HCT116 (cell line): Measurements from ENCODE around the gene DBN1. TPM values are rescaled to one million over a fixed set of nuclear protein-coding genes. Genes with fewer than 3 reads are reported as not detected.
A peak's percentile ranks its signal among the peaks of the same experiment; 100 is the strongest.

ENCODE experiments used
- ATAC-seq: fragments of 200-7000 bp; cut with Tn5 transposase; 2 replicates; pipeline ENCODE4 v1.9.1; 2020; ENCODE audit warnings: mild to moderate bottlenecking, moderate library complexity
- BruUV-seq: library from RNA; stranded (reverse); fragments of 400-500 nt; replicated peaks from 2 replicates; lab custom pipeline; 2021; lab: Mats Ljungman, UMichigan
- CTCF ChIA-PET: fragments of 300-600 bp; sonication (Branson Sonifier 250); formaldehyde crosslinking; loops from one replicate; lab custom pipeline; 2021; ENCODE audit warnings: antibody characterized with exemption; lab: Charles Lee
- POLR2A ChIA-PET: fragments of 300-600, 350-600 bp; sonication (Branson Sonifier 250); formaldehyde crosslinking; loops from one replicate; lab custom pipeline; 2021; ENCODE audit warnings: antibody characterized with exemption; lab: Charles Lee
- RAD21 ChIA-PET, 2 experiments: fragments of 300-600 bp; sonication (Branson Sonifier 250); formaldehyde crosslinking; loops; one replicate each; lab custom pipeline; 2023; ENCODE audit warnings: low total read pairs in 2 of 2; ENCODE audit not compliant: uncharacterized antibody in 2 of 2, unreplicated experiment in 2 of 2, low non-redundant PET in 1 of 2; lab: Charles Lee
- DNase-seq: peaks from one replicate; pipeline ENCODE4 v3.0.0-alpha.2; 2010; ENCODE audit warnings: low read depth, low spot score
- H2AFZ ChIP-seq: fragments of 200-600 bp; shearing (Covaris generic), sonication (generic); 2 replicates; pipeline ENCODE4 v1.6.1; 2017; ENCODE audit warnings: low read depth, mixed run types, mixed read lengths, antibody characterized with exemption, low read length; ENCODE audit not compliant: poor library complexity, severe bottlenecking
- H3K27ac ChIP-seq: 2 replicates; pipeline ENCODE4 v1.5.1; 2012; ENCODE audit warnings: low read depth, low read length
- H3K27me3 ChIP-seq: fragments of 200-600 bp; sonication (generic); 2 replicates; pipeline ENCODE4 v1.6.1; 2016; ENCODE audit warnings: mixed run types, low read length, mixed read lengths; ENCODE audit not compliant: insufficient read depth
- H3K36me3 ChIP-seq, 2 experiments: fragments of 200-500 bp in 1 of 2; fragments of 200-600 bp in 1 of 2; sonication (Bioruptor generic) in 1 of 2; sonication (generic) in 1 of 2; 2 replicates each; pipeline versions ENCODE4 v1.5.1 to v1.6.1; 2014 to 2016; ENCODE audit warnings: low read length in 2 of 2, inconsistent platforms in 1 of 2, mixed read lengths in 1 of 2, mixed run types in 1 of 2; ENCODE audit not compliant: insufficient read depth in 2 of 2, control insufficient read depth in 1 of 2
- H3K4me1 ChIP-seq, 2 experiments: fragments of 200-600 bp in 1 of 2; sonication (generic) in 1 of 2; 2 replicates each; pipeline versions ENCODE4 v1.5.1 to v1.6.1; 2012 to 2017; ENCODE audit warnings: low read length in 2 of 2, inconsistent platforms in 1 of 2, mild to moderate bottlenecking in 1 of 2, mixed read lengths in 1 of 2, mixed run types in 1 of 2, moderate library complexity in 1 of 2; ENCODE audit not compliant: insufficient read depth in 2 of 2, control insufficient read depth in 1 of 2
- H3K4me2 ChIP-seq: fragments of 200-600 bp; sonication (generic); 2 replicates; pipeline ENCODE4 v1.6.1; 2017; ENCODE audit warnings: mixed run types, low read length, mixed read lengths
- H3K4me3 ChIP-seq, 2 experiments: fragments of 200-600 bp in 1 of 2; sonication (generic) in 1 of 2; replicated peaks in 1 of 2; 2 replicates each; pipeline ENCODE4 v1.5.1; 2011 to 2016; ENCODE audit warnings: low read length in 2 of 2, control low read depth in 1 of 2, low read depth in 1 of 2, mild to moderate bottlenecking in 1 of 2, mixed read lengths in 1 of 2, mixed run types in 1 of 2
- H3K79me2 ChIP-seq: fragments of 200-600 bp; sonication (generic); 2 replicates; pipeline ENCODE4 v1.6.1; 2017; ENCODE audit warnings: mild to moderate bottlenecking, mixed run types, low read length, moderate library complexity, mixed read lengths; ENCODE audit not compliant: insufficient read depth
- H3K9ac ChIP-seq: fragments of 200-600 bp; sonication (generic); 2 replicates; pipeline ENCODE4 v1.6.1; 2016; ENCODE audit warnings: low read length, mixed read lengths
- H3K9me2 ChIP-seq: fragments of 200-600 bp; sonication (generic), shearing (Covaris generic); 2 replicates; pipeline ENCODE4 v1.6.1; 2017; ENCODE audit warnings: mixed run types, mild to moderate bottlenecking, moderate library complexity; ENCODE audit not compliant: insufficient read depth
- H3K9me3 ChIP-seq, 2 experiments: fragments of 200-500 bp in 1 of 2; fragments of 200-600 bp in 1 of 2; sonication (Bioruptor generic) in 1 of 2; sonication (generic) in 1 of 2; 2 replicates each; pipeline ENCODE4 v1.6.1; 2014 to 2017; ENCODE audit warnings: low read length in 2 of 2, mixed read lengths in 2 of 2, inconsistent platforms in 1 of 2, low read depth in 1 of 2, mild to moderate bottlenecking in 1 of 2, mixed run types in 1 of 2, moderate library complexity in 1 of 2; ENCODE audit not compliant: control insufficient read depth in 1 of 2, insufficient read depth in 1 of 2
- H4K20me1 ChIP-seq: fragments of 200-600 bp; sonication (generic), shearing (Covaris generic); 2 replicates; pipeline ENCODE4 v1.6.1; 2017; ENCODE audit warnings: mixed run types, mild to moderate bottlenecking, moderate library complexity; ENCODE audit not compliant: insufficient read depth
- ATF3 ChIP-seq: IDR thresholded peaks from 2 replicates; pipeline ENCODE4 v1.6.1; 2012
- CBX3 ChIP-seq: IDR thresholded peaks from 2 replicates; pipeline ENCODE4 v1.6.1; 2012; ENCODE audit warnings: low read depth
- CEBPB ChIP-seq: IDR thresholded peaks from 2 replicates; pipeline ENCODE4 v1.6.1; 2012; ENCODE audit warnings: low read depth
- CTCF ChIP-seq, 3 experiments: fragments of 200-600 bp in 1 of 3; sonication (generic) in 1 of 3; IDR thresholded peaks in 2 of 3; conservative IDR thresholded peaks in 1 of 3; 2 replicates each; pipeline ENCODE4 v1.5.1; 2012 to 2017; ENCODE audit warnings: low read depth in 2 of 3, low read length in 2 of 3, antibody characterized with exemption in 1 of 3, borderline replicate concordance in 1 of 3, control low read depth in 1 of 3, mild to moderate bottlenecking in 1 of 3, mixed read lengths in 1 of 3, mixed run types in 1 of 3, moderate library complexity in 1 of 3; ENCODE audit not compliant: insufficient read depth in 1 of 3
- EGR1 ChIP-seq: IDR thresholded peaks from 2 replicates; pipeline ENCODE4 v1.6.1; 2012; ENCODE audit warnings: low read depth
- ELF1 ChIP-seq: IDR thresholded peaks from 2 replicates; pipeline ENCODE4 v1.6.1; 2012; ENCODE audit warnings: low read depth, borderline replicate concordance
- EZH2 ChIP-seq: fragments of 200-600 bp; sonication (generic); IDR thresholded peaks from 2 replicates; pipeline ENCODE4 v1.6.1; 2017; ENCODE audit warnings: antibody characterized with exemption, mixed run types
- EZH2phosphoT487 ChIP-seq: fragments of 200-600 bp; IDR thresholded peaks from 2 replicates; pipeline ENCODE4 v1.6.1; 2018; ENCODE audit warnings: antibody characterized with exemption, borderline replicate concordance
- FOSL1 ChIP-seq: IDR thresholded peaks from 2 replicates; pipeline ENCODE4 v1.6.1; 2012; ENCODE audit warnings: low read depth
- JUND ChIP-seq: IDR thresholded peaks from 2 replicates; pipeline ENCODE4 v1.6.1; 2012
- MAX ChIP-seq: IDR thresholded peaks from 2 replicates; pipeline ENCODE4 v1.6.1; 2012
- POLR2A ChIP-seq: IDR thresholded peaks from 2 replicates; pipeline ENCODE4 v1.7.0; 2011; ENCODE audit warnings: borderline replicate concordance; ENCODE audit not compliant: insufficient read depth, insufficient read length; ENCODE audit errors: extremely low read depth
- POLR2AphosphoS5 ChIP-seq: IDR thresholded peaks from 2 replicates; pipeline ENCODE4 v1.6.1; 2011; ENCODE audit warnings: mild to moderate bottlenecking, low read depth, low read length, moderate library complexity
- SIN3A ChIP-seq: IDR thresholded peaks from 2 replicates; pipeline ENCODE4 v1.6.1; 2012; ENCODE audit warnings: low read depth
- SP1 ChIP-seq: IDR thresholded peaks from 2 replicates; pipeline ENCODE4 v1.6.1; 2012; ENCODE audit warnings: low read depth
- SRF ChIP-seq: IDR thresholded peaks from 2 replicates; pipeline ENCODE4 v1.6.1; 2012; ENCODE audit warnings: low read depth
- TCF7L2 ChIP-seq: IDR thresholded peaks from 2 replicates; pipeline ENCODE4 v1.7.0; 2011; ENCODE audit warnings: borderline replicate concordance, inconsistent platforms; ENCODE audit not compliant: insufficient read depth, insufficient read length; ENCODE audit errors: extremely low read depth
- ZFX ChIP-seq: fragments of 450-650 bp; IDR thresholded peaks from 2 replicates; pipeline ENCODE4 v1.6.1; 2017
- intact Hi-C: fragments of 100-400 bp; cut with micrococcal nuclease; formaldehyde crosslinking; loops from 2 replicates; pipeline ENCODE4 v1.10.0; 2022
- total RNA-seq: library from RNA; stranded (reverse); gene quantifications from one replicate; pipeline ENCODE4 v1.2.1, GENCODE V29; 2021; ENCODE audit not compliant: unreplicated experiment
- TF ChIP-seq, protein P1 (sequence below): IDR thresholded peaks from 2 replicates; pipeline ENCODE4 v1.6.1; 2011; ENCODE audit warnings: mild to moderate bottlenecking, low read length, moderate library complexity; ENCODE audit not compliant: insufficient replicate concordance; ENCODE audit errors: extremely low read depth

Gene DBN1
- total RNA-seq, 1 experiment from 2014 or later, result 144 TPM

DNA sequence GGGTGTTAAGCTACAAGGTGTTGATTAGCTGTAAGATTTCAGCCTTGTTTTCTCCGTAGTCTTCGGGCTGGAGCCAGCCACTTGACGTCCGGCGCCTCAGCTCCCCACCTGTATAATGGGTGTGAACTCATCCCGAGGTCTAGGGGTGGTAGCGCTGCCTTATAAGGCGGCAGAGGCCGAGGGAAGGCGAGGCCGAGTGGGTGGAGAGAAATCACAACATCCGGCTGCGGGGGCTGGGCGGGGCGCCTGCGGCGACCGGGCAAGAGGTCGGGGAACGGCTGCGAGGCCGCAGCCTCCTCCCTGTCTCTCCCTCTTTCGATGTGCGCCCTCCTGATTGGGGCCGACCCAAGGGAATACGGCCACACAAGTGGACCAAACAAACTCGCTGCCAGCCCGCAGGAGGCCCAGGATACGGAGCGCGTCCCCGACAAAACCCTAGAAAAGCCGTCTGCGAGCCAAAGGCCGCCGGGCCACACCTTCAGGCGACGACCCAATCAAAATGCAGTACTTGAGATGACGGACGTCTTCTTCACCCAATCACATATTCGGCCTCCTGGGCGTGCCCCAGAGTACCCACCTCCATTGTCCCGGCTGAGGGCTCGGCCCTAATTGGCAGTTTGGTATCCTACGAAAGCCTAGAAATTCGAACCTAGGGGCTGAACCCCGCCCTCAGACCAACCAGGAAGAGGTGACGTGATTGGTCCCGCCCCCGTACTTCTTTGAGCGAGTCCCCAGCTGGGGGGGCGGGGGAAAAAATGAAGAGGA is 47.5 kb downstream of the DBN1 start:
- TF ChIP-seq CTCF (IDR thresholded peaks at IDR 0.05 in 2 of 3, conservative IDR thresholded peaks at IDR 0.05 in 1 of 3; ENCODE audit: borderline replicate concordance in 1 of 3, insufficient read depth in 1 of 3, low read depth in 2 of 3, low read length in 2 of 3) (no peak), EGR1 (no peak), POLR2A (peak; percentile 42), FOSL1 (no peak), CBX3 (no peak), SIN3A (no peak), ELF1 (no peak), ATF3 (no peak), JUND (no peak), TCF7L2 (peak; percentile 45), ZFX (no peak), CEBPB (no peak), MAX (no peak), EZH2phosphoT487 (no peak), POLR2AphosphoS5 (peak; percentile 84), EZH2 (no peak), SP1 (no peak), SRF (no peak)
- TF ChIP-seq, protein P1, sequence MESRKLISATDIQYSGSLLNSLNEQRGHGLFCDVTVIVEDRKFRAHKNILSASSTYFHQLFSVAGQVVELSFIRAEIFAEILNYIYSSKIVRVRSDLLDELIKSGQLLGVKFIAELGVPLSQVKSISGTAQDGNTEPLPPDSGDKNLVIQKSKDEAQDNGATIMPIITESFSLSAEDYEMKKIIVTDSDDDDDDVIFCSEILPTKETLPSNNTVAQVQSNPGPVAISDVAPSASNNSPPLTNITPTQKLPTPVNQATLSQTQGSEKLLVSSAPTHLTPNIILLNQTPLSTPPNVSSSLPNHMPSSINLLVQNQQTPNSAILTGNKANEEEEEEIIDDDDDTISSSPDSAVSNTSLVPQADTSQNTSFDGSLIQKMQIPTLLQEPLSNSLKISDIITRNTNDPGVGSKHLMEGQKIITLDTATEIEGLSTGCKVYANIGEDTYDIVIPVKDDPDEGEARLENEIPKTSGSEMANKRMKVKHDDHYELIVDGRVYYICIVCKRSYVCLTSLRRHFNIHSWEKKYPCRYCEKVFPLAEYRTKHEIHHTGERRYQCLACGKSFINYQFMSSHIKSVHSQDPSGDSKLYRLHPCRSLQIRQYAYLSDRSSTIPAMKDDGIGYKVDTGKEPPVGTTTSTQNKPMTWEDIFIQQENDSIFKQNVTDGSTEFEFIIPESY, result no peak
- CTCF ChIA-PET, result interaction anchor here (0.9 to 2.3 kb wide), 6 partner anchors 20 to 116 kb away, joined by 5 to 20 read pairs (median 9); partner anchors contain the start of gene PRR7
- Histone ChIP-seq H3K4me2 (peak overlapping the region; percentile 89), H3K4me1 (peaks cover 15 to 28% of the 10 kb centered on the region in 2 experiments), H3K27me3 (no peaks in the 10 kb centered on the region), H3K9ac (peak overlapping the region; percentile 70), H3K9me3 (no peaks in the 10 kb centered on the region), H3K79me2 (peaks cover 37% of the 10 kb centered on the region), H4K20me1 (no peaks in the 10 kb centered on the region), H3K9me2 (no peaks in the 10 kb centered on the region), H2AFZ (no peak overlapping the region), H3K27ac (peak overlapping the region; percentile 63), H3K4me3 (peak overlapping the region; percentile 45 to 62), H3K36me3 (no peaks in the 10 kb centered on the region; a peak in 1 of 4 replicates)
- TSS peak; percentile 93 for BruUV-seq
- POLR2A ChIA-PET, result interaction anchor here (0.6 to 2.0 kb wide), 15 partner anchors 8 to 585 kb away, joined by 3 to 15 read pairs (median 5); partner anchors contain the start of gene PDLIM7
- RAD21 ChIA-PET, result interaction anchor here (0.6 to 1.7 kb wide), 6 partner anchors 9 to 116 kb away, joined by 3 to 4 read pairs (median 3); no protein-coding TSS in a partner anchor
- ATAC-seq, result peak; percentile 90
- intact Hi-C loops, result no loop called here
- DNase-seq, result peak; percentile 100
